HepG2 (cell line): ENCODE measurements around the gene TMEM167B.

Experiments
- NAIF1 ChIP-seq: sonication (generic); formaldehyde crosslinking; IDR thresholded peaks from 2 replicates; pipeline ENCODE4 v1.5.0; 2020; ENCODE audit warnings: mild to moderate bottlenecking, missing genetic modification reagents, borderline replicate concordance
- POLR2A ChIP-seq, 2 experiments: IDR thresholded peaks; 2 replicates each; pipeline ENCODE4 v1.6.1; 2011; ENCODE audit warnings: low read depth in 2 of 2, low read length in 2 of 2, mild to moderate bottlenecking in 1 of 2, moderate library complexity in 1 of 2; ENCODE audit not compliant: insufficient read depth in 1 of 2

DNA sequence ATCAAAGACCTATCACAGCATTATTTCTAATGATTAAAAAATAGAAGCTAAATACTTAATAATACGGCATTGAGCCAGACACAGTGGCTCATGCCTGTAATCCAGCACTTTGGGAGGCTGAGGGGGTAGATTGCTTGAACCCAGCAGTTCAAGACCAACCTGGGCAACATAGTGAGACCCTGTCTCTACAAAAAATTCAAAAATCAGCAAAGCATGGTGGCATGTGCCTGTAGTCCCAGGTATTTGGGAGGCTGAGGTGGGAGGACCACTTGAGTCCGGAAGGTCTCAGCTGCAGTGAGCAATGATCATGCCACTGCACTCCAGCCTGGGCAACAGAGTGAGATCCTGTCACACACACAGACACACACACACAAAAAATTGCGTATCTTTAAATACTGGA lies 25.4 kb upstream of the TMEM167B start:
- TF ChIP-seq NAIF1 (CRISPR knock-in tag) (no peak), POLR2A (IDR thresholded peaks at IDR 0.05; ENCODE audit: insufficient read depth in 1 of 2, low read depth in 2 of 2, low read length in 2 of 2) (no peak)
